ENCODE measurements around the gene SPA17.

GRCh38 chr11:124717421-124717785, 43.7 kb downstream of the SPA17 start:
- TF ChIP-seq CTCF (IDR thresholded peaks at IDR 0.05) (no peak), POLR2AphosphoS5 (IDR thresholded peaks at IDR 0.05; ENCODE audit: insufficient read depth in 1 of 2, low read depth in 1 of 2) (no peak), POLR2A (IDR thresholded peaks at IDR 0.05) (no peak)

All from vagina (tissue), 2 donors.